Keratinocyte (primary cell): ENCODE data around the gene FBXW5. TPM values are rescaled to one million over a fixed set of nuclear protein-coding genes. Genes with fewer than 3 reads are reported as not detected.

Experiments used
- DNase-seq: peaks from one replicate; pipeline ENCODE4 v3.0.0-alpha.2; 2011; ENCODE audit warnings: low read depth, missing footprints, low spot score
- FAIRE-seq: peaks from 2 replicates; lab custom pipeline; 2011; peaks lifted over from hg19 to GRCh38; lab: Jason Lieb, UNC
- H2AFZ ChIP-seq: 2 replicates; pipeline ENCODE4 v1.6.0; 2012; ENCODE audit warnings: low read length, control low read depth, inconsistent platforms; ENCODE audit not compliant: control insufficient read depth
- H3K27ac ChIP-seq: 2 replicates; pipeline ENCODE4 v1.5.1; 2011; ENCODE audit warnings: low read length; ENCODE audit not compliant: control insufficient read depth, insufficient read depth
- H3K27me3 ChIP-seq: 3 replicates; pipeline ENCODE4 v1.6.0; 2011; ENCODE audit warnings: low read length; ENCODE audit not compliant: control insufficient read depth, insufficient read depth; ENCODE audit errors: extremely low read depth
- H3K36me3 ChIP-seq, 2 experiments: 2 replicates in 1 of 2; 3 replicates in 1 of 2; pipeline ENCODE4 v1.5.1; 2011; ENCODE audit warnings: low read length in 2 of 2, mild to moderate bottlenecking in 1 of 2; ENCODE audit not compliant: control insufficient read depth in 2 of 2, insufficient read depth in 2 of 2; ENCODE audit errors: extremely low read depth in 1 of 2
- H3K4me1 ChIP-seq: 3 replicates; pipeline ENCODE4 v1.5.1; 2011; ENCODE audit warnings: low read length; ENCODE audit not compliant: control insufficient read depth, insufficient read depth; ENCODE audit errors: extremely low read depth
- H3K4me2 ChIP-seq: 3 replicates; pipeline ENCODE4 v1.6.0; 2011; ENCODE audit warnings: low read depth, low read length; ENCODE audit not compliant: control insufficient read depth, insufficient read depth; ENCODE audit errors: extremely low read depth
- H3K4me3 ChIP-seq, 3 experiments: fragments of 200-600 bp in 1 of 3; sonication (generic) in 1 of 3; 2 replicates in 2 of 3; 3 replicates in 1 of 3; pipeline ENCODE4 v1.5.1; 2011 to 2016; ENCODE audit warnings: low read length in 3 of 3, mild to moderate bottlenecking in 3 of 3, control low read depth in 2 of 3, inconsistent platforms in 1 of 3, low read depth in 1 of 3, mixed read lengths in 1 of 3, mixed run types in 1 of 3, moderate library complexity in 1 of 3; ENCODE audit not compliant: control insufficient read depth in 2 of 3, insufficient read depth in 2 of 3; ENCODE audit errors: extremely low read depth in 1 of 3
- H3K79me2 ChIP-seq: 2 replicates; pipeline ENCODE4 v1.6.0; 2012; ENCODE audit warnings: low read length; ENCODE audit not compliant: control insufficient read depth, insufficient read depth
- H3K9ac ChIP-seq: 3 replicates; pipeline ENCODE4 v1.6.0; 2011; ENCODE audit warnings: low read length; ENCODE audit not compliant: control insufficient read depth, insufficient read depth; ENCODE audit errors: extremely low read depth
- H3K9me1 ChIP-seq: 3 replicates; pipeline ENCODE4 v1.6.0; 2011; ENCODE audit warnings: low read length; ENCODE audit not compliant: control insufficient read depth, insufficient read depth; ENCODE audit errors: extremely low read depth
- H3K9me3 ChIP-seq: 2 replicates; pipeline ENCODE4 v1.5.1; 2012; ENCODE audit warnings: low read depth, low read length; ENCODE audit not compliant: control insufficient read depth
- H4K20me1 ChIP-seq: 3 replicates; pipeline ENCODE4 v1.6.0; 2011; ENCODE audit warnings: low read length; ENCODE audit not compliant: control insufficient read depth, insufficient read depth; ENCODE audit errors: extremely low read depth
- EZH2 ChIP-seq: IDR thresholded peaks from one replicate; pipeline ENCODE4 v1.6.1; 2012; ENCODE audit warnings: inconsistent platforms, mild to moderate bottlenecking, low read length, moderate library complexity
- dilution Hi-C: fragments of 300-500 bp; cut with MboI; formaldehyde crosslinking; loops from one replicate; pipeline ENCODE4 v1.7.0; 2020; ENCODE audit warnings: low sequenced_read_pairs; ENCODE audit not compliant: extremely low pct_ligation_motif_present
- polyA plus RNA-seq, 5 experiments: library from polyadenylated mRNA; depleted of rRNA in 3 of 5; stranded (reverse) in 3 of 5; stranded (forward) in 1 of 5; unstranded in 1 of 5; fragments of >200 nt; gene quantifications; 1 replicate in 1 of 5; 2 replicates in 3 of 5; 3 replicates in 1 of 5; pipeline versions ENCODE4 v1.2.1 to v1.2.3, GENCODE V29; 2011 to 2012; ENCODE audit warnings: missing spikeins in 2 of 5, low read depth in 1 of 5, low replicate concordance in 1 of 5
- TF ChIP-seq, protein P1 (sequence below), 3 experiments: IDR thresholded peaks in 1 of 3; conservative IDR thresholded peaks in 1 of 3; optimal IDR thresholded peaks in 1 of 3; 2 replicates in 2 of 3; 3 replicates in 1 of 3; pipeline versions ENCODE3 to v1.5.1; 2011; ENCODE audit warnings: low read length in 3 of 3, mild to moderate bottlenecking in 3 of 3, moderate library complexity in 2 of 3, control low read depth in 1 of 3, inconsistent platforms in 1 of 3; ENCODE audit not compliant: insufficient read depth in 2 of 3; ENCODE audit errors: extremely low read depth in 1 of 3

The FBXW5 gene
- polyA plus RNA-seq, 1 donor (not counting 4 experiments of a cell fraction or from before 2014, with no cell fraction given): 23.0 TPM

DNA sequence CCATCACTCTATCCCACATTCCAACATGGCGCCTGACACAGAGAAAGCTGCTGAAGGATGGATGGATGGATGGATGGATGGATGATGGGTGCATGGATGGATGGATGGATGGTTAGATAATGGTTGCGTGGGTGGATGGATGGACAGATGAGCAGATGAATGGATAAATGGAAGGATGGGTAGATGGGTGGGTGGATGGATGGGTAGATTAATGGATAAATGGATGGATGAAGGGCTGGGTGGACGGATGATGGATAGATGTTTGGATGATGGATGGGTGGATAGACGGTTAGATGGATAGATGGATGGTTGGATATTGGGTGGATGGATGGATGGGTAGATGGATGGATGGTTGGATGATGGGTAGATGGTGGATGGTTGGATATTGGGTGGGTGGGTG is 12.1 kb upstream of the FBXW5 start:
- Histone ChIP-seq H2AFZ (no peak overlapping the region), H3K79me2 (no peaks in the 10 kb centered on the region), H3K4me3 (no peak overlapping the region), H3K9me3 (no peaks in the 10 kb centered on the region), H3K9ac (no peak overlapping the region), H3K27me3 (peaks cover 5% of the 10 kb centered on the region), H3K4me2 (no peak overlapping the region), H3K4me1 (no peaks in the 10 kb centered on the region), H3K9me1 (no peaks in the 10 kb centered on the region), H3K36me3 (no peaks in the 10 kb centered on the region), H3K27ac (no peak overlapping the region), H4K20me1 (no peaks in the 10 kb centered on the region)
- TF ChIP-seq, protein P1, sequence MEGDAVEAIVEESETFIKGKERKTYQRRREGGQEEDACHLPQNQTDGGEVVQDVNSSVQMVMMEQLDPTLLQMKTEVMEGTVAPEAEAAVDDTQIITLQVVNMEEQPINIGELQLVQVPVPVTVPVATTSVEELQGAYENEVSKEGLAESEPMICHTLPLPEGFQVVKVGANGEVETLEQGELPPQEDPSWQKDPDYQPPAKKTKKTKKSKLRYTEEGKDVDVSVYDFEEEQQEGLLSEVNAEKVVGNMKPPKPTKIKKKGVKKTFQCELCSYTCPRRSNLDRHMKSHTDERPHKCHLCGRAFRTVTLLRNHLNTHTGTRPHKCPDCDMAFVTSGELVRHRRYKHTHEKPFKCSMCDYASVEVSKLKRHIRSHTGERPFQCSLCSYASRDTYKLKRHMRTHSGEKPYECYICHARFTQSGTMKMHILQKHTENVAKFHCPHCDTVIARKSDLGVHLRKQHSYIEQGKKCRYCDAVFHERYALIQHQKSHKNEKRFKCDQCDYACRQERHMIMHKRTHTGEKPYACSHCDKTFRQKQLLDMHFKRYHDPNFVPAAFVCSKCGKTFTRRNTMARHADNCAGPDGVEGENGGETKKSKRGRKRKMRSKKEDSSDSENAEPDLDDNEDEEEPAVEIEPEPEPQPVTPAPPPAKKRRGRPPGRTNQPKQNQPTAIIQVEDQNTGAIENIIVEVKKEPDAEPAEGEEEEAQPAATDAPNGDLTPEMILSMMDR (optimal IDR thresholded peaks at IDR 0.05 in 1 of 3, IDR thresholded peaks at IDR 0.05 in 1 of 3, conservative IDR thresholded peaks at IDR 0.05 in 1 of 3; ENCODE audit: extremely low read depth in 1 of 3, insufficient read depth in 2 of 3, low read length in 3 of 3): no peak
- no peak for TF ChIP-seq EZH2
- FAIRE-seq (no peak), DNase-seq (no peak)
- dilution Hi-C loops: no loop called here

DNA sequence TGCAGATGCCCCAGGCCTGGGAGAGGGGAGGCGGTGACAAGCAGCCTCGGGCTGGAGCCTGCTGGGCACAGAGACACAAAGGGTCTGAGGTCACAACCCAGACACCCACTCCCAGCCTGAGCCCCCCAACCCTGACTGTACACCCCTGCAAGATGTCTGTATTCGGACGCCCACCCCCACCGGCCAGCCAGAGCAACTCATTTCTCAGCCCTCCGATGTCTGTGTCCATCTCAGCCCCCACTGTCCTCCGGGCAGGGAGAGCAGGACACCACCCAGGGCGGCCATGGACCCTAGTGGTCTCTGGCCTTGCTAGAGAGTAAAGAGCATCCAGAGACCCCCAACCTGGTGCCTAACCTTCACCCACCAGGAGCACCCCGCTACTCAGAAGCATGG is 11.4 kb upstream of the FBXW5 start:
- Histone ChIP-seq H3K9me1 (no peaks in the 10 kb centered on the region), H4K20me1 (no peaks in the 10 kb centered on the region), H3K4me1 (no peaks in the 10 kb centered on the region), H3K36me3 (no peaks in the 10 kb centered on the region), H2AFZ (no peak overlapping the region), H3K9me3 (no peaks in the 10 kb centered on the region), H3K79me2 (no peaks in the 10 kb centered on the region), H3K9ac (no peak overlapping the region), H3K27me3 (peaks cover 5% of the 10 kb centered on the region), H3K27ac (no peak overlapping the region), H3K4me2 (no peak overlapping the region), H3K4me3 (no peak overlapping the region)
- dilution Hi-C loops: no loop called here
- FAIRE-seq (no peak), DNase-seq (no peak)
- TF ChIP-seq, protein P1 (optimal IDR thresholded peaks at IDR 0.05 in 1 of 3, IDR thresholded peaks at IDR 0.05 in 1 of 3, conservative IDR thresholded peaks at IDR 0.05 in 1 of 3; ENCODE audit: extremely low read depth in 1 of 3, insufficient read depth in 2 of 3, low read length in 3 of 3): no peak
- TF ChIP-seq EZH2: no peak
